NCI-H2081 treated with DMSO at 0.1 percent for 48 hours (cell line): ENCODE results near the gene ZBTB46.

Source experiments
- DNase-seq: peaks from one replicate; lab custom pipeline; 2025; lab: John Stamatoyannopoulos, UW

ZBTB46 gene

DNA sequence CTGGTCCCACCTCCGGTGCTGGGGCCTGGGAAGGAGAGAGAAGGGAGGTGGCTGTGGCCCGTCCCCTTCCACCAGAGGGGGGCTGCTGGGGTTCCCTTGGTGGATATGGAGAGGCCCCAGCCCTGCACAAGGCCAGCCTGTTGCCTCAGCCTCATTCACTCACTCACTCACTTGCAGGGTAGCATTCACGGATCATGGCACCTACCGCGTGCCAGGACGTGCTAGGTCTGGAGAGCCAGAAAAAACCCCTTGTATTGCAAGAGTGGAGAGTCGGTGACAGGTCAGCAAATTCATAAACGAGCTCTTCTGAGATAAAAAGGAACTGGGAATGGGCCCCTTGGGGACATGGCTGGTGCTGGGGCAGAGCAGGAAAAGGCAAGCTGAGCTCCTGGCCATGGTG is 6.4 kb upstream of the ZBTB46 start:
- no peak for DNase-seq

DNA sequence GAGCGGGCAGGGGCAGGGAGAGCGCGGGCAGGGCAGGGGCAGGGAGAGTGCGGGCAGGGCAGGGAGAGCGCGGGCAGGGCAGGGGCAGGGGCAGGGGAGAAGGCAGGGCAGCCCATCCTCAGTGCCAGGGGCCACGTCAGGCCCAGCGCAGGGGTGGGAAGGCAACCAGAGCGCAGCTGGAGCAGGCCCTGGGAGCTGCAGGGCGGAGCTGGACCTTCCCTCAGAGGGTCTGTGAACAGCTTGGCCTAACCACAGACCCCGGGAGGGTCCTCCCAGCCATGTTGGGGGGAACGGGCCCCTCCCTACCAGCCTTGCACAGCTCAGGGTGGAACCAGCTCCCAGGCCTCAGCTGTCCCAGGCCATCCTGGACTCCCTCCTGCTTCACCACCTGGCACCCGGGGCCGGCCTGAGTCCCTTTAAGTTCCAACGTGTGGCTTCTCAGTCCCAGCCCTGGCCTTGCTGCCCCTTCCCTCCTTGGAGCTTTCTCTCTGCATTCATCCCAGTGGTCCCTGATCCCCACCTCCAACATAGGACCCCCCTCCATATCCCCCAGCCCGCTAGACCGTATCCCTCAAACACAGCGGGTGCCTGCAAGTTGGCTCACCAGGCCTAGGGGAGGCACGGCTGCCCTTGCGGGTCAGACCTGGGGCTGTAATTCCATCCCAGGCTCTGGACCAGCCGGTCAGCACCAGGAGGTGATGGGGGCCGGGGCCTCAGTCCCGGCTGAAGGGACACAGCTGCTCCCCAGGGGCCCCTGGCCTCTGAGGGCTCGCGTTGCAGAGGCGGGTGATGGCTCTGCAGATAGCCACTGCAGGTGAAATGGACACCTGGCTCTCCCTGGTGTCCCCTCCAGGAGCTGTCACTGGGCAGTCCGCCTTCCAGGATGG is 5.6 kb upstream of the ZBTB46 start:
- no peak for DNase-seq

DNA sequence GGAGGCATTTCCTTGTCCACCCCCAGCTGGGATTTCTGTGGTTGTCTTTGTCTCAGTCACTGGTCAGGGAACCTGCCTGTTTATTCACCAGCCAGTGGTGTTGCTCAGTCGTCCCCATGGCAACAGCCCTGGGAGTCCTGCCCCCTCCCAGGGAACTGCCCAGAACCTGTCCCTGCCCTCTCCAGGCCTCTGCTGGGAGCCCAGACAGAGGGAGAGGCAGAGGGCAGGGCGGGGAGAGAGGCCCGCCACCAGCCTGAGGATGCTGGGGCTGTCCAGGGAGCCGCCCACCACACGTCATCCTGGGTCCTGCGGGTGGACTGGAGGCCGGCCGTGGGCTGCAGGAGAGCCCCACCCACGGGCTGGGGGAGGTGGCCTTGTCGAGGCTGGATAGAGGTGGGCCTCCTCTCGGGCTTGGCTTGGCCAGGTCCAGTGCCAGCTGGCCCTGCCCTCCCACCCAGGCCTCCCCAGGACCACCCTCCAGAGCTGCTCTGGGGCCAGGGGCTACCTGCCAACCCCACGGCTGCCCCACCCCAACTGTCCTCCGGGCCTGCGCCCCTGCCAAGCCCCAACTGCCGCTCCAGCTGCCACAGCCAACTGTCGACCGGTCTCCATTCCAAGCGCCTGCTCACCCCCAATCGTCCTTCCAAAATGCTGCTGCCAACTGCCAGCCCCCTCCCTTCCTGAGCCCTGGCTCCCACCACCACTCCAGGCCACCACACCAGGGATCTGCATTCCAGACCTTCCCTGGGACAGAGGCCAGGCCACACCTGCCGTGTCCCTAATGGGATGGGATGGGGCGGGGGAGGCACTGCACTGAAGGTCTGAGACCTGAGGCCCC is 4.2 kb upstream of the ZBTB46 start:
- DNase-seq: no peak

DNA sequence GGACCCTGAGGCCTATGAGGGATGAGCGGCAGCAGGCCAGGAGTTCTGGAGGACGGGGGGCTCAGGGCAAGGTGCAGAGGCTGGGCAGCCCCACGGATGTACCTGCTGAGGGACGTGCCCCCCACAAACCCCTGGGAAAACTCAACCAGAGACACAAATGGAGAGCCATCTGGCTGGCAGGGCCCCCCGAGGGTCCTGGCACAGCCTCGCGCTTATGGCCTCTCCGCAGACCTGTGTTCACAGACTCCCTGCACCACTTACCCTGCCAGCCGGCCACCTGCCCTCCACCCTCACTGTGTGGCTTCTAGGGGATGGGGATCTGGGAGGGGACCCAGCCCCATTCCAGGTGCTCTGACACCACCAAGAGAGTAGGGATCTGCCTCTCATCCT is 3.4 kb upstream of the ZBTB46 start:
- no peak for DNase-seq

DNA sequence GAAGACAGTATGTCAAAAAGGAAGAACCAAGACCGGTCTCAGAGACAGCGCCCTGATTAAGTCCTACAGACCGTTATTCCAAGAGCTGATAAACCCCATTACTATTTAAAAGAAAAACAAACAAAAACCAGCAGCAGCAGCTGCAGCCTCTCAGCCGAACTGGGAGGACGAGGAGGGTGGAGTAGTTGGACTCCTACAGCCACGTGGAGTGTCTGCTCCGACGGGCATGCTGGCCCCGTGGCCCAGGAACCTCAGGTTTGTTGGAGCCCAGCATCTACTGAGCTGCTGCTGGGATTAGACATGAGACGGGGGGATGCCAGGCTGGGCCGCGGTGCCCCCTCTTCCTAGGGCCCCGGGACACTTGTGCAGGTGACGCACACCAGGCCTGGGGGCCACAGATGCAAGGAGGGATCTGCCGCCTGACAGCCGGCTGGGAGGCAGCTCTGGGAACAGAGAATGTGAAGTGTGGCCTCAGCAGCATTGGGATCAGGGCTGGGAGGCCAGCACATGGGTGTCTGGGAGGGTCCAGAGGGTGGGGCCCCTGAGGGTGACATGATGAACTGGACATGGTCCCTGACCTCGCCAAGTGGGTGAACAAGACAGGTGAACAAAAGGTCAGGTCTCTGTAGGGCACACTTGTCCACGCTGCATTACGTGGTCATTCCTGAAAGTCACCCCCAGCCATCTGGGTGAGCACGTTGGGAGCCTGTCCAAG is 2.9 kb upstream of the ZBTB46 start:
- no peak for DNase-seq

DNA sequence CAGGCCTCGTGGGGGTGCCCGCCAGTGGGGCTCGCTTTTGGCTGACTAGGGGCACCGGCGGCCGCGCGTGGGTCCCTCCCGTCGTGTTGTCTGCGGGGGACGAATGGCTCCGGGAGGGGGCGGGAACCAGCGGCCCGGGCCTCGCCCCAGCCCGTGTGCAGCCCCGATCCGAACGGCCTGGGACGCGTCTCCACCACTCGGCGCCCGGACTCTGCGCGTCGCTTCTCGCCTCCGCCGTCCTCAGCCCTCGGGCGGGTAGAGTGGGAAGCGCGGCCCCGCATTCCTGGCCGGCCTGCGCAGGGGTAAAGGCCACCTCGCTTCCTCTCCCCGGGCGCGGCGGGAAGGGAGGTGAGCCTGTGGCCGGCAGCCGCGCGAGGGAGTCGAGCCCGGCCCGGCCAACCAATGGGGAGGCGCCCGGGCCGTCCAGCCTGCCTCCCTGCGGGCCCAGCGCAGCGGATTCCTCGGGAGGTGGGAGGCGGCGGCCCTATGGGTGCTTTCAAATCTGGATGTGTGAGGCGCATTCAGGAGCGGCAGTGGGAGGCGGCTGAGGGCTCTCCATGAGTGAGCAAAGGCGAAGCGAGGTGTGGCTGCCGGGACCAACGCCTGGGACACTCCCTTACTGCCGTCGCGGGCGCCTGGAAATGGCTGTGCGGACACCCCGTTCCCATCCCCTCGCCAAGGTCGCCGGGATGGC is 1.1 kb upstream of the ZBTB46 start:
- DNase-seq: no peak

DNA sequence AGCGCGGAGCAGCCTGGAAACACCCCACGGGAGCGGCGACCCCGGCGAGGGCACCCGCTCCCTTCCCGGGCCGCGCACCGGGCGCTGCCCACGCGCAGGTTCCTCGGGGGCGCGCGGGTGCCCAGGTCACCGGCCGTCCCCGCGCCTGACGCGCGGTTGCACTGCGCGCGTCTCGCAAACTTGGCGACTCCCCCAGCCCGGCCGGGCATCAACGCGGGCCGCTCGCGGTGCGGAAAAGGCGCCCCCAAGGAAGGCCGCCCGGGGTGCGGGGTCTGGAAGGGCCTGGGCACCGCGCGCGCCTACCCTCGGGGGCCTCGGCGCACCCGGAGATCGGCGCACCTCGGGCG is 555 bp upstream of the ZBTB46 start:
- no peak for DNase-seq

DNA sequence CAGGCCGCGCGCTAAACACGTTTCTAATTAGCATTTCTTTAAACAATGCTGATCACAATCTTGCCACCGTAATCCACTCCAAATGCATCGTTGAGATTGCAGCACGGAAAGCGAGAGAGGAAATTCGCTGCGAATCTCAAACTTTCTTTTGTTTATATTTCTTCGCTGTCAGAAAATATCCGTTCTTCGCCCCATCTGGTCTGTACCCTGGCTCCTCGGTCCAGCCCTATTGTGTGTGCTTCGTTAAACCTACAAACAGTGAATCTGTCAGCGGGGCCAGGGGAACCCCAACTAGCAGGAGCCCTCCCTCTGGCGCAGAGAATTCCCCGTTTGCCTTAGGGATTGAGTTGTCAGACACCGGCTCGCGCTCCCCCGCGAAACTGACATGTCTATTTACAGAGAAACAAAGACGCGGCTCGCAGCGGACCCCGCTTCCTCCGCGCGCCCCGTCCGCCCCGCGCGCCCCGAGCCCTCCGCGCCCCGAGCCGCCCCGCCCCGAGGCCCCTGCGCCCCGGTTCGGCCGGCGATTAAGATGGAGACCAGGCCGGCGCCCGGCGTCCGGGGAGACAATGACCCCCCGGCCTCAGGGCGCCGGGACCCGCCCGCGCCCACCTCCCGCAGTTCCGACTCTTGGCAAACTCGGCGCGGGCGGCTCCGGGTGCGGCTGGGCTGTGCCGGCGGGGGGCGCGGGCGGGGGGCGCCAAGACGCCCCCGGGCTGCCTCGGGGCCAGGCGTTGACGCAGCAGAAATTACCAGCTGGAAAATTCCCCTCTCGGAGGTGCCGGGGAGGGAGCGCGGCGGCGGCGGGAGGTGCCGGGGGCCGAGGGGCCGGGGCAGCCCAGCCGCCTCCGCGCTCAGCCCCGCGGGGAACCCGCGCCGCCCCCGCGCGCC is 874 bp downstream of the ZBTB46 start:
- no peak for DNase-seq

DNA sequence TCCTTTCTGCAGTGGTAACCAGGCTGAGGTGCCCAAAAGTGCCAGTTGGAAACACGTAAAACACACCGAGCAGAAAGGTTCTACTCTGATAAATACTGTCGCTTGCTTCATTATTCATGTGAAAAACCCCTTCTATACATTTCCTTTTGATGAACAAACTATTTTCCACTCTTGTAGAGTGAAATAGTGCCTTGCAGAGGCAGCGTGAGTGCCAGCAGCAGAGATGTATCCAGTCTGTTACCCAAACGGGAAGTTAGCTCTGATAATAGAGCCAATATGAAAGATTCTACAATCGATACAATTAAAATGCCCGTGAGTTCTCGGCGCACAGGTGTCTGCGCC is 1.5 kb downstream of the ZBTB46 start:
- DNase-seq: no peak

DNA sequence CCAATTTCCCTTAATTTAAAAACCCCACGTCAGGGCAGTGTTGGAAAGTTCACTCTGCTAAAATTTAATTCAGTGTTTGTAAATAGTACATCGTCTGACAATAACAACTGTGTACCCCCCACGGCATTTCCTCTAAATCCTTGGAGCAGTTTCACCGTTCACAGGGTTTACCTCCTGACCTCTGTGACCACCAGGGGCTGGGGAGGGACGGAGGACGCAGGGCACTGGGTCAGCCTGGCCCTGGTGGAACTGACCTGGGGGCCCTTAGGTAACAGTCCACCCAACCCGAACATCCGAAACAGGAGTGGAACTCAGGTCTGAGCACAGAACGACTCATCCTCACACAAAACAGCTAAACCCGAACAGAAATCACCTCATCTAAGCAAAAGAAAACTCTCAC is 2.1 kb downstream of the ZBTB46 start:
- DNase-seq: no peak

DNA sequence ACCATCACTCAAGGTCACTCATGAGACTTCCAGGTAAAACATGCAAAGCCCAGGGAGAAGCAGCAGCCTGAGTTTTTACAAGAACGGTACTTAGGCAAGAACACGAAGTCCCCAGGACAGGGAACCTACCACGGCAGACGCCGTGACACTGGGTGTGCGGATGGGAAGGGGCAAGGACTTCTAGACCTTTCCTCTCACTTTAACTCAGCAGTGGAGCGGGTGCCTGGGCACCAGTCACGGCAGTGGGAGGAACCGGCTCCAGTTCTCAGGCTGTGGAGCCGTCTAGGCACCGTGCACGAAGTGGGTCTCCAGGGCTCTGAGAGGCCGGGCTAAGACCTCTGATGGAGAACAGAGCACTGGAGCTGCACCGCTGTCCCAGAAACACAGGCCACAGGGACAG is 2.5 kb downstream of the ZBTB46 start:
- DNase-seq: no peak

DNA sequence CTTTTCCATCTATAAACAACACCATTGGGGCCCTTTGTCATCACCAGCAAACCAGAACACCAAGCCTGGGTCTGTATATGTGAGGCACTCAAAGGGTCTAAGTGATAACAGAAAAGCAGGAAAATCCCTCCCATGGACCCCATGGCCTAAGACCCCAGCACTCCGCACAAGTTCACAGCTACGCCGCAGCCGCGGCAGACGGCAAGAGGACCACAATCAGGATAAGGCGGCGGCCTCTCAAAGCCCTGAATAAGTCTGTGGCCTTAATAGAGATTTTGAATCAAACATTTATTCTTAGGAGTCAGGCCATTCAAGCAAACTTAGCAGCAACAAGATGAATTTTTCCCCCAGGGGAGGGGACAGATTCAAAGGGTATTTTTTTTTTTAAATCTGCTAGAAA is 2.9 kb downstream of the ZBTB46 start:
- DNase-seq: no peak

DNA sequence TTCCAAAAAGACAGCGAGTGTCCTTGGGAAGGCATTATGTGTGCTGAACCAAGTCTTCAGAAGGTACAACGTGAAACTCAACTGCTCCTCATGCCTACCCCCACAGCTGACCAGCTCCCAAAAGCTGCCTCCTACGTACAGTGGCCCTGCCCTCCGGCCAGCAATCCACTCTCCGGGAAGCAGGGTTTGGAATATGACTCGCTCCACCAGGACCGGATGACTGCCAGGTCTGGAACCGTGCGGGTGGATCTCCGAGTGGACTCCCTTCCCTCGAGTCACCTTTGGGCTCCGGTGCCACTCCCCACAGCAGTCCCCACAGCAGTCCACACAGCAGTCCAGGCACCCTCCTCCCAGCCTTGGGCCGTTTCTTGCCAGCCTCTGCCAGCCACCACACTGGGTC is 4.3 kb downstream of the ZBTB46 start:
- no peak for DNase-seq

DNA sequence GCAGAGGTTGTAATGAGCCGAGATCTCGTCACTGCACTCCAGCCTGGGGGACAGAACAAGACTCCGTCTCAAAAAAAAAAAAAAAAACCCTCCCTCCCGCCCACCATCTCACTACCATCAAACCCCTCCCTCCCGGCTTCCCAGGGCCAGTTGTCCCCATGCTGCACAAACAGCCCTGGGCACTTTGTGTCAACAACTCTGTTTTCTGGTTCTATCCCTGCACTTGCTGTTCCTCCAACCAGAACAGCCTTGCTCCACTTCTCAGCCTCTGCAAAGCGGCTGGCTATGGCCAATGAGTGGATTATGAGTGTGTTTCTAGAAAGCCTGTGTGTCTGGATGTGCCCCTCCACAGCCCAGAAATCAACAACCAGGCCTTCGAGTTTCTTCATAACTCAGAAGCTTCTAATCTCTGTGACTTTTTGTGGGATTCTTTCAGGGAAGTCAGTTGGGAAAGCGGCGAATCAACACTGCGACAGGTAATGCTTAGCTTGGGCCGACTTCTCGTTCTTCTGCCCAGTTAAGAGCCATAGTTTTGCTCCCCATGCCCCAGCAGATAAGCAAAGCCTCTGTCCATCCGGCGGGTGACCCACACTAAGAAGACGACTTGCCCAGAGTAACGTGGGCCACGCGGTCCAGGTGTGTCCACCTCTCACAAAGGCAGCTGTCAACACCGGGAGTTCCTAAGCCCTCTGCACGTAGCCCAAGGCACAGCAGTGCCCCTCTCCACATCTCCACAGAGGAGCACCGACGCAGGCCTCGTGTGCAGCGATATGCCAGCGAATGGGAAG is 5.5 kb downstream of the ZBTB46 start:
- no peak for DNase-seq

DNA sequence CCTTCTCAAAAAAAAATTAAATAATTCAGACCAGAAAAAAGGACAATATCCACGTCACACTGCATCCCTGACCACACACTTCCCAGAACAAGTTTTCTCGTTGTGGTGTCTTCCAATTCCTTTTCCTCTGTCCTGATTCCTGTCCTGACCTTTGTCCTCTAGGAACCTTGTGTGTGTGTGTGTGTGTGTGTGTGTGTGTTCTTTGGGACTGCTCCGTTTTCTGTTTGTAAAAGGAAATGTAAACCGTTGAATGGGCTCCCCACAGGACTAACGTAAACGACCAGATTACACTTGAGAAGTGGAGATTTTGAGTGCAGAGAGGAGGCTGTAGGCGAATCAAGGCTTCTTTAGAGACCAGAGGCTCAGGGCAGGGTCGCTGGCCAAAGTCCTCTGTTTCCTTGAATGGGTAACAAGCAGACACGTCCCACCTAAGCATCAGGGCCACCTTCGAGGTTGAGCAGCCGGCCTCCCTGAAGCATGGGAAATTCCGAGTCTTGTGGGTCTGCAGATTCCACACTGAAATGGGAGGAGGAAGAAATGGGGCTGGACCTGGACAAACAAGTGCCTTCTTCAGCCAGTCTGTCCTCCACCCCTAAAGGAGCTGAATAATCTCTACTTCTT is 7.3 kb downstream of the ZBTB46 start:
- DNase-seq: no peak

DNA sequence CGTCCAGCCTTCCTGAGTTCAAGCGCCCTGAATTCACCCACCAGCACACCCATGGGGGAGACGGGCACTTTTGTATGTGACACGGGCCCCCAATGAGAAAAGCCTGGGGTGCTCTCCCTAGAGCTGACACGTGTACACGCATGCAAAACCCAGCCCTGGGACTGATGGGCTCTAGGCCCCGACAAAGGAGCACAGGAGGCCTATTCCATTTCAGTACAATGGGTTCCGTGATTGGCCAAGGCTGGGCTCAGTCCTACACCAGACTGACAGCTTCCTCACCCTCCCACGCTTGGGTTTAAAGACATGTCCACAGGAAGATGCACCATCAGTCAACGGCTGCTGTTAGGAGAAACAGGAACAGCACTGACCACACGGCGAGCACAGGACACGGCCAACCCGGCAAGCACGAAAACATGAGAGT is 8.8 kb downstream of the ZBTB46 start:
- no peak for DNase-seq

DNA sequence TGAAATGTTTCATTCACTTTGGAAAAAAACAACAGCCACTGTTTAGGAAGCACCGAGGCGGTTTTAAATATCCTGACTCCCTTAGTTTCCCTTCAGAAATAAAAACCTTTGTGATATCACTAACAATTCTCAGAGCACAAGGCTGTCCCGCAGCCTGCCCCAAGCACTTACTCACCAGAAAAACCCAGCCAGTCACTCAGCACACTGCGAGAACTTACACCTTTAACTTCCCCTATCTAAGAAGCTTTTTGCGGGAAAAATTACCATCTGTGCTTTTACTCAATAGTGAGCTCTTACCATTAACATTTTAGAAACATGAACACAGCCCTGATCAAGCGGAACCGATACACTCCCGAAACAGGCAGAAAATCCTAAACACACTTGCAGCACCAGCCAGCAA is 9.3 kb downstream of the ZBTB46 start:
- DNase-seq: no peak

DNA sequence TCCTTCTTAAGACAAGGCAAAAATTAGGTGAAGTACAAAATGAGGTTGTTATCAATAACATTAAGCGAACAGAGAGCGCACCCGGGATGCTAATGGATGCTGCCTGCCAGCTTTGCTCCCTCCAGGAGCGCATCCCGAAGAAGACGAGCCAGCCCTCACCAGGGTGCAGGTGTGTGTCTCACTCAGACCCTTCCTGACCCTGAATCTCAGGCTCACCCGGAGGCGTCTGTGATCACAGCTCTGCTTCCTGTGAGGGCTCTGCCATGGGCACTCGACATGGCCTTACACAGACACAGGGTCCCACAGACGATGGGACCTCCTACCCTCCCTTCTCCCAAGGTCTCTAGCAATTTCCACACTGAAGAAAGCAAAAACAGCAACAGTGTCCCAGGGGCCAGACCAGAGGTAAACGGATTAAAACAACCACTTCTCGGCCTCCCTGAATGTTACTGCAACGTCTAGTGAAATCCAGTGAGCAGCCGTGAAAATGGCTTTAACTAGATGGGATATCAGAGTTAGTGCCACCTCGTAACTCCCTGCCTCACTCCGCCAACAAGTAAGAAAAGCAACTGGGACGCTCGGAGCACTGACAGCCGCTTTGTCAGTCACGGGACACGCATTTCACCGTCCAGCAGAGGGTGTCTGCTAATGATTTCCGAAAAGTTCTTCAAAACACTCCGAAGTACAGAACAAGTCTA is 11.7 kb downstream of the ZBTB46 start:
- DNase-seq: no peak

DNA sequence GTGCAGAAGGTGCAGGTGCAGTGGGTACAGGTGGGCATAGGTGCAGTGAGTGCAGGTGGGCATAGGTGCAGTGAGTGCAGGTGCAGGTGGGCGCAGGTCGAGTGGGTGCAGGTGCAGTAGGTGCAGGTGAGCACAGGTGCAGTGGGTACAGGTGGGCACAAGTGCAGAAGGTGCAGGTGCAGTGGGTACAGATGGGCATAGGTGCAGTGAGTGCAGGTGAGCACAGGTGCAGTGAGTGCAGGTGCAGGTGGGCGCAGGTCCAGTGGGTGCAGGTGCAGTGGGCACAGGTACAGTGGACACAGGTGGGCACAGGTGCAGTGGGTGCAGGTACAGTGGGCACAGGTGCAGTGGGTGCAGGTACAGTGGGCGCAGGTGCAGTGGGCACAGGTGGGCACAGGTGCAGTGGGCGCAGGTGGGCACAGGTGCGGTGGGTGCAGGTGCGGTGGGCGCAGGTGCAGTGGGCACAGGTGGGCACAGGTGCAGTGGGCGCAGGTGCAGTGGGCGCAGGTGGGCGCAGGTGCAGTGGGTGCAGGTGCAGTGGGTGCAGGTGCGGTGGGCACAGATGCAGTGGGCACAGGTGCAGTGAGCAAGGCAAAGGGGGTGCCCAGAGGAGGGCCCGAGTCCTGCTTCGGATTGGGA is 15.3 kb downstream of the ZBTB46 start:
- no peak for DNase-seq
